NCI-H345 treated with DMSO at 0.1 percent for 48 hours (cell line): ENCODE data around the gene ANKRD40.
"Not testable (repeated sequence)": the region's sequence is repeated elsewhere in the genome, so short reads cannot be mapped to it uniquely, and the experiment has no call there.

Source experiments
- DNase-seq: peaks from one replicate; lab custom pipeline; 2025; ENCODE audit not compliant: unreplicated experiment; lab: John Stamatoyannopoulos, UW

ANKRD40 gene

DNA sequence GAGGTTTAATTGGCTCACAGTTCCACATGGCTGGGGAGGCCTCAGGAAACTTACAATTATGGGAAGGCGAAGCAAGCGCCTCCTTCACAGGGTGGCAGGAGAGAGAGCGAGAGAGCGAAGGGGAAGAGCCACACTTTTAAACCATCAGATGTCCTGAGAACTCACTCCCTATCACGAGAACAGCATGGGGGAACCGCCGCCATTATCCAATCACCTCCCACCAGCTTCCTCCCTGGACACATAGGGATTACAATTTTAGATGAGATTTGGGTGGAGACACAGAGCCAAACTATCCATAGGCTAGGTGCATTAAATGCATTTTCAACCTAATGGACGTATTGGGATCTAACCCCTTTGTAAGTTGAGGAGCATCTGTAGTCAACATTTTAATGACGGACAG is 4.9 kb upstream of the ANKRD40 start:
- DNase-seq, result no peak

DNA sequence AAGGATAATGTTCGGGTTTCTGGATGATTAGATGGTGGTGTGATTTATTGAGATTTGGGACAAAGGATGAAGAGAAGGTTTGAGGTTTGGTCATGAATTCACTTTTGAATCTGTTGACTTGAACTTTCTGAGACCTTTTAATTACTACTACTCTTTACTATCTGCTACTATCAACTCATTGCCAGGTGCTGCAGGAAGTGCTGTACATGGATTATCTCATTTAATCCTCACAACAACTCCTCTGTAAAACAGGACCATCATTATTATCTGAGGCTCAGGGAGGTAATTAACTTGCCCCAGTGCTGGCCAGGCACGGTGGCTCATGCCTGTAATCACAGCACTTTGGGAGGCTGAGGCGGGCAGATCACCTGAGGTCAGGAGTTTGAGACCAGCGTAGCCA is 2.9 kb upstream of the ANKRD40 start:
- DNase-seq, result no peak

DNA sequence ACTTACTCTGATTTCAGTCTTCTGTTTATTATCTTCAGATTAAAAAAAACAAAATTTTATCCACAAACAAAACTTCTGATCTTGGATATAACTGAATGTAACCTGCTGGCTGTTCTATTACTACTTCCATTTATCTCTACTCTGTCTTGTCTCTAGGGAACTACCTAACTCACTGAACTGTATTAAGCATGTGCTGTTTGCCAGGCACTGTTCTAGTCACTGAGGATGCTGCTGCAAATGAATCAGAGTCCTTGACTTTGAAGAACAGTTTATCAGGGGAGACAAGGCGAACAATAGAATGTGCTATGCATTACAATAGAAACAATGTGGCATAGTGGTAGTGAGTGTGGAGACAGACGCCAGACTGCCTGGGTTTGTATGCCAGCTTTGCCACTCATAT is 2.3 kb upstream of the ANKRD40 start:
- no peak for DNase-seq

DNA sequence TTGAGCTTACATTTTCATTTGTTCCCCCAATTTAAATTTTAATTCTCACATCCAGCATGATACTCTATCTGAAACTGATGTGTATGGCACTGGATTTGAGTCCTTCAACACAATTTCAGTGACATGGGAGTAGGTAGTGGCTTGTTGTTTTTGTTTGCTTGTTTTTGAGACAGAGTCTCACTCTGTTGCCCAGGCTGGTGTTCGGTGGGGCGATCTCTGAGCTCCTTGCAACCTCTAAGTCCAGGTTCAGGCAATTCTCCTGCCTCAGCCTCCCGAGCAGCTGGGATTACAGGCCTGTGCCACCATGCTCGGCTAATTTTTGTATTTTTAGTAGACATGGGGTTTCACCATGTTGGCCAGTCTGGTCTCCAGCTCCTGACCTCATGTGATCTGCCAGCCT is 1.3 kb upstream of the ANKRD40 start:
- DNase-seq, result not testable (repeated sequence)

DNA sequence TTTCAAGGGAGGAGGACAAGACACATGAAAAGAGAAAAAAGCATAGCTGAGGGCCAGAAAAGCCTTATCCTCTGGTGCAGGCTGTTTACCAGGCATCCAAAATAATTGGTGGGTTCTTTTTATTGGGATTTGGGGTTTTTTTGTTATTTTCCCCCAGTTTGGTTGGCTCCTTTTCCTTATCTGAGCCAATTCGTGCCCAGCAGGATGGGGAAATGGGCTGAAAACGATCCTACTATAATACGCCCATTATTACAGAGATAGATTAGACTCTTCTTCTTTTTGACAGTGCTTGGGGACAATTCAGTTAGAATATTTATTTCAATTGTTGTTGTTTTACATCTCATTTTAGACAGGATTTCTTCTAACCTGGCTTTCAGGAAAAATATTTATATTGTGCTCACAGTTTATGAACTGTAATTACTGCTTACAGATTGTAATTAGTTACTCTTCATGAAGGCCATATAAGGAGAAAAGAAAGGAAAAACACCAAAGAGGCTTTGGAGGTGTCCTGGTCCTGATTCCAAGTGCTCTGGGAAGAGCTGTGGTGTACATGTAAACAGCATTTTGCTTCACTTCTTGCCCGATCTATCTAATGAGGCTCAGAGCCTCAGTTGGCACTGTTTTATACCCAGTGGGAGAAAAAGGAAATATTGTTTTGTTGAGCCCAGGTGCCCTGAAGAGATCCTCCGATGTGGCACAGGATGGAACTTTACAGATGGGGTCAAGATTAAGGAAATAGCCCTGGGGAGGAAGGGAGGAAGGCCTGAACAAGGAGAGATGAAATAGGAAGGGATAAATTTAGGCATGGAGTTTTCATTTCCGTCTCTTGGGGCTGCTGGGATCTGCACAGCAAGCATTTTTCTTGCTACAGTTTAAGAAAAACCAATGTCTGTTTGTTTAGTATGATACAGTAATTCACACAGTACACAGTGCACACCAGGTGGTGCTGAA is 611 bp upstream of the ANKRD40 start:
- no peak for DNase-seq

DNA sequence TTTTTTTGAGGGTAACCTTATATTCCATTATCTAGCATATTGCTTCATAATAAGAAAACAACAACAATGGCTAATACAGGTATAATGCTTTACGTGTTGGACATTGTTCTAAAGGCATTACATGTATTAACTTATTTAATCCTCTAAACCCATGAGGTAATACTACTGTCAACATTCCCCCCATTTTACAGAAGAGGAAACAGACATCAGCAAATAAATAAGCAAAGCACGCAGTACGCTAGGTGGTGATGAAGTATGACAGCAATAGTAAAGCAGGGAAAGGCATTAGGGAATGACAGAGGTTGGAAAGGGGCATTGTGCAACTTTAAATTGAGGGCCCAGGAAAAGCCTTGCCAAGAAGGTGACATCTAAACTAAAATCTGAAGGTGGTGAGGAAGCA is 4.6 kb downstream of the ANKRD40 start:
- no peak for DNase-seq

DNA sequence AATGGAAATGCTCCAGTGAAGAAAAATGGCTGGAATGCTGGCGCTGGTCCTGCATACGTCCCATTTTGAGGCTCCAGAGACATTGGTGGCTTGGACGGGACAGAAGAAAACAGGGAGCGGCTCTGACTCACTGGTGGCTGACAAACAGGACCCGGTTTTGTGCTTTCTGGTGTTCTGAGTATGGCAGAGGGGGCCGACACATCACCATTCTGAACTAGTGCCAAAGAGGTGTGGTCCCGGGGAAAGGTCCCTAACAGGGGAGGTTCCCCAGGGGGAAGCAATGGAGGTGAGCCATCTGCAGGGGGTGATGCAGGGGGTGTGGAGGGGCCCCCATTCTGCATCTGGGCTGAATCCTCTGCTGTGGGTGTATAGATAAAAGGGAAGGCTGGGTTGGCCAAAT is 8.3 kb downstream of the ANKRD40 start:
- no peak for DNase-seq

DNA sequence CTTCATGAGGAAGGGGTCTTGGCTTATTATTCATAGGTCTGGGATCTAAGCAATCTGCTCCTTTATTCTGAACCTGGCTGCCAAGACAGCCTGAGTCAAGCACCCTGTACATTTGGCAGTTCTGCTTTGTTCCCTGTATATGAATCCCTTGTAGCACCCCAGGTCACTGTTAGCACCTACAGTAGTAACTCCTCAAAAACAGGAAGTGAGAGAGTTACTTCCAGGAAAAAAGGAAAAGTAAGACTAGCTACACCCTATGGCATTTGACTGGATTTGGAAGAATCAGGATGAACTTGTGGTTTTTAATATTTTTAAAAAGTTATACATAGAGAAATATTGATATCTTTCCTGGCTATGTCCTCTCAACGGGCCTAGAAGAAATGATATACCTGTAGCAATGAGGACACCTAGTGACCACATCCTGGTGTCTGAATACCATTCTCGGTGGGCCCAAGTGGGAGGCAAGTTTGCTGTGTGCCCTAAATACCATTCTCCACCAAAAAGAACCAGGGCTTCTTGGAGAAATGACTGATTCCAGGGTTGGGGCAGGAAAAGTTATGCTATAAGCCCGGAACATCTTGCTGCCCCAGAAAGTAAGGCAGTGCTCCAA is 9.9 kb downstream of the ANKRD40 start:
- no peak for DNase-seq

DNA sequence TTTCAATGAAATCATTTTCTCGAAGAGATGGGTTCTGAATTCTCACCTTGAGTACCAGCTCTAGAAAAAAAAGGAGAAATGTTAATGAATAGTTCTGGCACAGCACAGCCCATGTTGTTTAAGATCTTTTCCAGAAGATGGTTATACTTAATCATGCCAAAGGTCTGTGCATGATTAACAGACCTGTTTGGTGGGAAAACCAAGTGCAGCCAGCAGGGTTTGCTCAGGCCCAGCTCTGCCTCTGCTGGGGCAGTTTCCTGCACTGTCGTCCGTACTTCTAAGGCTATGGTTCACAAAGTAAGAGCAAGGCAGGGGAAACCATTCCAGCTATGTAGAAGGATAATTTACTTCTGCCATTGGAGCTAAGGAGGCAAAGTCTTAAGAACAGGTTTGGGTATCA is 10.7 kb downstream of the ANKRD40 start:
- no peak for DNase-seq

DNA sequence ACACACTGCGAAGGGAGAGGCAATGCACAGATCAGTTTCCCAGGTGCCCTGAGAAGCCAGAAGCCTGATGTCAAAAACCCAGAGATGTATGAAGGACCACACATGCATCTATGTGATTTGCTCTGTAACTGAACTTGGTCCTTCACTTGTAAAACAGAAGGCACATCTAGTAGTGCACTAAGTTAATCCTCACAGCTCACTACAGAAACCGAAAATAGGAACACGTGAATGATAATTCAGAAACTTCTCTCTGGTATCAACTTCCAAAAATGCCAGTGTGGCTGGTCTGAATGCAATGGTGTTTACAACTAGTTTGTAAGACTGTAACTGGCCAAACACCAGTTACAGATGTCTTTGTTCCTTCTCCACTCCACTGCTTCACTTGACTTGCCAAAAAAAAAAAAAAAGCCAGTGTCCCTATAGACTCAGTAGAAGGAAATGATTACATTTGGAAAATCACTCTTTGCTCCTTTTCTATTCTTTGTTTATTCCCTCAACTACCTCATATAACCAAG is 11.3 kb downstream of the ANKRD40 start:
- no peak for DNase-seq

DNA sequence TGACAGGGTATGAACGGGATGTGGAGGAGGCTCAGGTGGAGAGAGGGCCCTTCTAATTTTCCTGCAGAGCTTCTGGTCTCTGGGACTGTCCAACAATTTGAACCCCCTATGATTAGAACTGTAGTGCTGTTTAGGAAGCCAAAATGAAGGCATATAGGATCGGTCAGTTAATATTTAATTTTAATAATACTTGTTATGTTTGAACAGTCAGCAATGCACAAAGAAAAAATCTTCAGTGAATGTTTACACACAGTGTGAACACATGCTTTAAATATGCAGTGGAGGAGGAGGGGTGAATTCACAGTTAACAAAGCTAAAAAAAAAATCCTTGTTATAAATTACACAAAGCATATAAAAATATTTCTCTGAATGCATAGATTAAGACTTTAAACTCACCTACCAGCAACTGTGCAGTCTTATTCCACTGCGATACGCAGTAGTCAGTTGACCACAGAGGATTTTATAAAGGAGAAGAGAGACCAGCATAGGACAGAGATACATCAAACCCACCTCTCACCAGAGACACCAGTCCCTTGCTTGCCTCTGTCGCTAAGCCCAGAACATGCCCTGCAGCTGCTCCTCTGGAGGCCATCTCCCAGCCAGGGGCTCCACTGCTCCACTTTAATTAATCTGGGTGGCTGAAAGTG is 14.6 kb downstream of the ANKRD40 start:
- no peak for DNase-seq

DNA sequence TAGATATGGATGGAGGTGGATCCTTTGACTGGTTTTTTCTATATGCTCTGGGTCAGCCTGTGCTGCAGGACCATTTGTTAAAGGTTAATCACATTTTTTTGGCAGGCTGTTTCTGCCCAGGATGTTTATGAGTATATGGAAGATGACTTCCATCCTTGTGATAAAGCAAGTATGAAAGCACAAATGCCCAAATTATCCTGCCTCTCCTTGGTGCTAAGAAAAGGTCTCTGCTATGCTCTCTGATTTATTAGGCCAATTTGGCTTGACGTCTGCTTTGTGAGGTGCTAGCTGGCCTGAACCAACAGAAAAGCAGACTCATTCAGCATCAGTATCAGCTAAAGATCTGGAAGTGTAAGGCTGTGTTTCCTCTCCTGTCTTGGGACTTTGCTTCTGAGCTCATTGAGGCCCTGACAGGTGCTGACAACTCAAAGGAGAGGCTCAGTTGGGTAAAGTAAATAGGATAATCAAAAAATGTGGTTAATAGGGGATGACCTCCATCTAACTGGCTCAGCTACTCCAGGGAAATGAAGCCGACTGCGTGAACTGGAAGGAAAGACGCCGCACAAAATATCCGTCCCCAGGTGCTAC is 15.2 kb downstream of the ANKRD40 start:
- no peak for DNase-seq

DNA sequence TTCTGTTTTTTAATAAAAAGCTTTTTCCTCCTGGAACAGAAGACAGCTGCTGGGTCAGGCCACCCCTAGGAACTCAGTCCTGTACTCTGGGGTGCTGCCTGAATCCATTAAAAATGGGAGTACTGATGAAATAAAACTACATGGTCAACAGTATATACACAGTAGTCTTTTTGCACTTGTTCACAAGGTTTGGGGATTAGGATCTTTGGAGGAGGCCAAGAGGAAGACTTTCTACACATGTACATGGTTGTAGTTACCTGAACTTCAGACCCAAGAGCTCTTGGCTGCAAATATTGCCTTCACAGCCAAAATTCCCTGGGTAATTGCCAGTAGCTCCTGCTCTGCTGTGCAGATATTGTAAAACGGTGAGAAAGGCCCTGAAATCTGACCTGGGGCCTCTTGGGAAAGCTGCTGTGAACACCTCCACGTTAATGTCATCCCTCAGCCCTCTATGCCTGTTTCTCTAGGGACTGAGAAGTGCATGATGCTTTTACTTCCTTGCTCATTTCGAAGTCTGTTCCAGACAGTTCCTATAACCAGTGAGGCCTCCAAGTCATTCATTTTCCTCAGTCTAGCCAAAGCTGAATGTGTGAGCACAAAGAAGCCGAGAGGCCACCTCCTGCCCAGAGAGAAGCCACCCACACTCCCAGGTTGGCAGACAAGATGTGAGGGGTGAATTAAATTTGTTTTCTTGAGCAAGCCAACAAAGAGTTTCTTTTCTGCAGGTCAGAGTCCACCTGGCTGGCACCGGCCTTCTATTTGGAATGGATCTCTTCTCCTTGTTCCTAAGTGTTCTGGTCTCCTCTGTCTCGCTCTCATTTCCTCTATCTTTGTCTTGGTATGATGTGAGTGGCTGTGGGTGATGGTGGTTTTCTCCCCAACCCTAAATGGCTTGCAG is 15.9 kb downstream of the ANKRD40 start:
- DNase-seq, result no peak

DNA sequence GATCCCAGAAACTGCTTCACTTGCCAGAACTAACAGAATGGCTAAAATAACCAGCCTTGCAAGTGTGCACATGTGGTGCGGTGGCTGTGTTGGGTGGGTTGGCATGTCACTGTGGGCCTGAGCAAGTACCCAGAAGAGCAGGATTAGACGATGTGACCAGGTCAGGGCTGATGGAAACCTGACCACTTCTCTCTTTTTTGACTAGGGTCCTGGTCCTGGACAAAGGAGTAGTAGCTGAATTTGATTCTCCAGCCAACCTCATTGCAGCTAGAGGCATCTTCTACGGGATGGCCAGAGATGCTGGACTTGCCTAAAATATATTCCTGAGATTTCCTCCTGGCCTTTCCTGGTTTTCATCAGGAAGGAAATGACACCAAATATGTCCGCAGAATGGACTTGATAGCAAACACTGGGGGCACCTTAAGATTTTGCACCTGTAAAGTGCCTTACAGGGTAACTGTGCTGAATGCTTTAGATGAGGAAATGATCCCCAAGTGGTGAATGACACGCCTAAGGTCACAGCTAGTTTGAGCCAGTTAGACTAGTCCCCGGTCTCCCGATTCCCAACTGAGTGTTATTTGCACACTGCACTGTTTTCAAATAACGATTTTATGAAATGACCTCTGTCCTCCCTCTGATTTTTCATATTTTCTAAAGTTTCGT is 16.7 kb downstream of the ANKRD40 start:
- no peak for DNase-seq

DNA sequence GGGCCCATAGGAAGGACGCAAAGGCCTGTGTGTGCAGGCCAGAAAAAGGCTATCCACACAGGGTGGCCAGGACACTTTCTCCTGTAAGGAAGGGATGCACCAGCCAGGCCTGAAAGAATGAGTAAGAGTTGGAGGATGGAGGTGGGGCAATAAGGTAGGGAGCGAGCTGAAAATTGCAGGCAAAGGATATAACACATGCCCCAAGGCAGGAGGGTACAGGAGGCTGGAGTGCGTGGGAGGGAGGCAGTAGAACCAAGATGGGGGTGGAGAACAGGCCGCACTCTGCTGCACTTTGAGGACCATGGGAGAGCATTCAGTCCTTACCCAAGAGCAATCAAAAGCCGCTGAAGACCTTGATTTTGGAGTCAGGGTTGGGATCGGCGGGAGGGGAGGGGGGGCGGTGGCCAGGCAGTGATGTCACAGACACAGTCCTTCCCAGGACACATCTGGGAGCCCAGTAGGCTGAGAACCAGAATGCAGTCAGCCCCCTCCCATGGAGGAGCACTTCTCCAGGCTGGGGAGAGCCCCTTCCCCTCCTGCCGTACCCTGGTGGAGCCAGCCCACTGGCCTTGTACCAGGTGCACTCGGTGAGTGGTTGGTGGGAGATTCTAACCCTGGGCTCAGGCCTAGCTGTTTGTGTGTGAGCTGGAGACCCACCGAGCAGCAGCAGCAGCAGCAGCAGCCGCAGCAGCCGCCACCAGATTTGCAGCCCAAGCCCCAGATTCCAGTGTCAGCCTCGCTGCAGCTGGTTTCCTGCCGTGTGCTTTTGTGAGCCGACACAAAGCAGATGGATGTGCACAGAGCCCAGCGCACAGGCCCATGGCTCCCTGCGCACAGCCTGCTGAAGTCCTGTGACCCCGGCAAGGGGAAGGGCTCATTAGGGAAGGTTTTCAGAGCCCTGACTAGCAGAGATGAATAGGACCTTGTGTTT is 17.5 kb downstream of the ANKRD40 start:
- no peak for DNase-seq

DNA sequence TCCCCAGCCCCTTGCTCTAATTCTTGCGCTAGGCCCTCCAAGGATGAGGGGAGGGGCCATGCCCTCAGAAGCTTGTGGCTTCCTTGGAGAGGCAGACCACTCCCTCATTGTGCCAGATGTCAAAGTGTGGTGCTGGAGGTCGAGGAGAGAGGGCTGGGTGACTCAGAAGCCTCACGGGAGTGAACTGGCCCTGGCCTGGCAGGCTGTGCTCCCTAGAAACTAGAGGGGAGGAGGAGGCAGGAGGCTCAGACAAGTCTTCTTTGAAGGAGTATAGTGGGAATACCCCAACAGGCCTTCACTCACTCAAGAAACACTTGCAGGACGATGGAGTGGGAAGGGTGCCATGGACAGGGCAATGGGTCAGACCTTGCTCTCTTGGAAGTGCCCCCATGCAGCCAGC is 18.5 kb downstream of the ANKRD40 start:
- DNase-seq, result no peak

DNA sequence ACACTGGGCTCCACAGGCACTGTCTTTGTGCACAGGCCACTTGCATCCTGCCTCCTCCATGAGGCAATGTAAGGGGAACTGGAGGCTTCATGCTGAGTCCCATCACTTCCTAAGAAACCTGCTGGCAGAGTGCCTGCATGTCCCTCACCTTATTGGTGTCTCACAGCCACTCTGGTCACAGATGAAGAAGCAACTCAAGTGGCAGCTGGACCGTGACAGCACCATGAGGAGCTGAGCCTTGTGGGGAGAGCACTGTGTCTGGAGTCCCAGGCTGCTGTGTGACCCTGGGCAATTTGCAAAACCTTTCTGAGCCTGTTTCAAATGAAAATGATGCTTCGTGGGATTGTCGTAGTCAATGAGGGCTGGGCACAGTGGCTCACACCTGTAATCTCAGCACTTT is 19.5 kb downstream of the ANKRD40 start:
- DNase-seq, result no peak

DNA sequence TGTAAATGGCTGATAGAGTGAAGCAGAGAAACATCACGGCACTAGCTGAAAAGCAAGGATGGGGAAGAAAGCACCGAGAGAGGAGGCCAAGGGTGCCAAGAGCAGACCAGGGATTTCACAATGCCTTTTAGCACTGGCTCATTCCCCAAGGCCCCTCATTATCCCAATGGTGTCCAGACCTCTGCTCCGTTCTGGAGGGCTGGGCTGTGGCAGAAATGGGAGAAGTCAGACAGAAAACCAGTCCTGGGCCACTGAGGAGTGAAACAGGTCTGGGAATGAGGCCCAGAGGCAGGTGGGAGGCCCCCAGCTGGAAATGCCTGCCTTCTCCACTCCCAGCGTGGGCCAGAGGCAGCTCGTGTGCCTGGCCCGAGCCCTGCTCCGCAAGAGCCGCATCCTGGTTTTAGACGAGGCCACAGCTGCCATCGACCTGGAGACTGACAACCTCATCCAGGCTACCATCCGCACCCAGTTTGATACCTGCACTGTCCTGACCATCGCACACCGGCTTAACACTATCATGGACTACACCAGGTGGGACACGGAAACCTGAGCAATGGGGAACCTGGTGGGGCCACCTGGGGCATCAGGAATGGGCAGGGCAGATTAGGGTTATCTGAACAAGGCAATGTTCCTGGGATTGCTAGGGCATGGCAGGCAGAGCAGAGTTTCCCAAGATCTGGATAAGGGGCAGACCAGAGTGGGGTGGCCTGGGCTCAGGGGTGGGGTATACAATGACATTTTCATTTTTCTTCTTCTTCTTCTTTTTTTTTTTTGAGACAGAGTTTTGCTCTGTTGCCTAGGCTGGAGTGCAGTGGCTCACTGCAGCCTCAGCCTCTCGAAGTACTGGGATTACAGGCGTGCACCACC is 20.3 kb downstream of the ANKRD40 start:
- DNase-seq, result no peak
